IMR-90 (cell line): ENCODE measurements around the gene EGLN1. TPM values are rescaled to one million over a fixed set of nuclear protein-coding genes. Genes with fewer than 3 reads are reported as not detected.

ENCODE experiments used
- ATAC-seq: fragments of 200-7000 bp; cut with Tn5 transposase; 2 replicates; pipeline ENCODE4 v1.9.1; 2020; ENCODE audit warnings: low read depth, mild to moderate bottlenecking, moderate library complexity
- BruUV-seq: library from RNA; stranded (reverse); fragments of 400-500 nt; replicated peaks from 2 replicates; lab custom pipeline; 2021; lab: Mats Ljungman, UMichigan
- CTCF ChIA-PET: fragments of 300-600 bp; formaldehyde crosslinking; extraction: SDS; loops from one replicate; lab custom pipeline; 2021; ENCODE audit warnings: antibody characterized with exemption; lab: Yijun Ruan, JAX
- POLR2A ChIA-PET: fragments of 300-600 bp; sonication (Branson Sonifier 250); formaldehyde crosslinking; loops from one replicate; lab custom pipeline; 2022; ENCODE audit warnings: antibody characterized with exemption; ENCODE audit not compliant: unreplicated experiment; lab: Charles Lee
- DNase-seq: peaks from one replicate; pipeline ENCODE4 v3.0.0; 2013
- H2AFZ ChIP-seq: replicated peaks from 2 replicates; pipeline ENCODE3; 2013; ENCODE audit warnings: low read length, mild to moderate bottlenecking; ENCODE audit not compliant: poor library complexity
- H2AK5ac ChIP-seq: 2 replicates; pipeline ENCODE4 v1.6.1; 2013; ENCODE audit warnings: low read depth, low read length, inconsistent platforms
- H2AK9ac ChIP-seq: replicated peaks from 2 replicates; pipeline ENCODE3; 2013; ENCODE audit warnings: mild to moderate bottlenecking, low read depth, low read length, moderate library complexity; ENCODE audit not compliant: poor library complexity
- H2BK120ac ChIP-seq: 2 replicates; pipeline ENCODE4 v1.6.1; 2013; ENCODE audit warnings: low read depth, low read length, inconsistent platforms
- H2BK15ac ChIP-seq: 3 replicates; pipeline ENCODE4 v1.6.1; 2013; ENCODE audit warnings: low read depth, low read length, inconsistent platforms
- H2BK20ac ChIP-seq: 2 replicates; pipeline ENCODE4 v1.6.1; 2013; ENCODE audit warnings: low read depth, mild to moderate bottlenecking, inconsistent platforms, low read length, moderate library complexity
- H2BK5ac ChIP-seq: 2 replicates; pipeline ENCODE4 v1.6.1; 2013; ENCODE audit warnings: mild to moderate bottlenecking, low read depth, low read length, inconsistent platforms; ENCODE audit not compliant: poor library complexity, severe bottlenecking
- H3K14ac ChIP-seq: replicated peaks from 2 replicates; pipeline ENCODE4 v1.6.1; 2013; ENCODE audit warnings: low read depth, low read length, inconsistent platforms
- H3K18ac ChIP-seq: 2 replicates; pipeline ENCODE4 v1.6.1; 2013; ENCODE audit warnings: low read depth, low read length, control low read depth
- H3K23ac ChIP-seq: 2 replicates; pipeline ENCODE4 v1.6.1; 2013; ENCODE audit warnings: low read depth, low read length, inconsistent platforms
- H3K27ac ChIP-seq: 2 replicates; pipeline ENCODE4 v1.5.1; 2013; ENCODE audit warnings: mild to moderate bottlenecking, control low read depth, low read length; ENCODE audit not compliant: insufficient read depth
- H3K27me3 ChIP-seq: 2 replicates; pipeline ENCODE4 v1.6.1; 2013; ENCODE audit warnings: low read length; ENCODE audit not compliant: control insufficient read depth, insufficient read depth
- H3K36me3 ChIP-seq: 2 replicates; pipeline ENCODE4 v1.6.1; 2013; ENCODE audit warnings: low read length, mixed read lengths; ENCODE audit not compliant: control insufficient read depth, insufficient read depth
- H3K4ac ChIP-seq: 2 replicates; pipeline ENCODE4 v1.6.1; 2013; ENCODE audit warnings: low read depth, low read length, inconsistent platforms
- H3K4me1 ChIP-seq: 2 replicates; pipeline ENCODE4 v1.6.1; 2013; ENCODE audit warnings: low read length, mixed read lengths; ENCODE audit not compliant: control insufficient read depth, insufficient read depth
- H3K4me2 ChIP-seq: 2 replicates; pipeline ENCODE4 v1.6.1; 2013; ENCODE audit warnings: low read depth, mild to moderate bottlenecking, control low read depth, low read length, moderate library complexity
- H3K4me3 ChIP-seq: 2 replicates; pipeline ENCODE4 v1.5.1; 2013; ENCODE audit warnings: low read depth, mild to moderate bottlenecking, control low read depth, low read length, moderate library complexity; ENCODE audit not compliant: insufficient read depth
- H3K56ac ChIP-seq: 2 replicates; pipeline ENCODE4 v1.6.1; 2013; ENCODE audit warnings: low read length, inconsistent platforms; ENCODE audit not compliant: insufficient read depth; ENCODE audit errors: extremely low read depth
- H3K79me1 ChIP-seq, 2 experiments: 2 replicates each; pipeline ENCODE4 v1.6.1; 2013; ENCODE audit warnings: low read length in 2 of 2, inconsistent platforms in 1 of 2, low read depth in 1 of 2
- H3K9ac ChIP-seq: 2 replicates; pipeline ENCODE4 v1.6.1; 2013; ENCODE audit warnings: low read depth, low read length, control low read depth
- H3K9me1 ChIP-seq: 2 replicates; pipeline ENCODE4 v1.6.1; 2013; ENCODE audit warnings: low read length, inconsistent platforms; ENCODE audit not compliant: insufficient read depth
- H3K9me3 ChIP-seq: 2 replicates; pipeline ENCODE4 v1.6.1; 2013; ENCODE audit warnings: low read length; ENCODE audit not compliant: control insufficient read depth, insufficient read depth
- H4K20me1 ChIP-seq: 2 replicates; pipeline ENCODE4 v1.6.1; 2013; ENCODE audit warnings: low read length, inconsistent platforms; ENCODE audit not compliant: insufficient read depth
- H4K5ac ChIP-seq: 2 replicates; pipeline ENCODE4 v1.6.1; 2013; ENCODE audit warnings: mild to moderate bottlenecking, low read depth, low read length, control low read depth
- H4K8ac ChIP-seq, 2 experiments: 2 replicates each; pipeline ENCODE4 v1.6.1; 2013; ENCODE audit warnings: low read depth in 2 of 2, low read length in 2 of 2, control low read depth in 1 of 2, inconsistent platforms in 1 of 2
- H4K91ac ChIP-seq: 2 replicates; pipeline ENCODE4 v1.6.1; 2013; ENCODE audit warnings: low read depth, low read length, inconsistent platforms; ENCODE audit not compliant: insufficient read depth
- BHLHE40 ChIP-seq: fragments of 150-350 bp; IDR thresholded peaks from 2 replicates; pipeline ENCODE4 v1.6.1; 2016; ENCODE audit warnings: mild to moderate bottlenecking, low read depth, low read length
- CEBPB ChIP-seq: IDR thresholded peaks from 2 replicates; pipeline ENCODE4 v1.6.1; 2012; ENCODE audit warnings: low read depth, low read length, improper control_type of control experiment
- CHD1 ChIP-seq: IDR thresholded peaks from 2 replicates; pipeline ENCODE4 v1.6.1; 2012; ENCODE audit warnings: low read depth, low read length, improper control_type of control experiment
- CTCF ChIP-seq: conservative IDR thresholded peaks from 2 replicates; pipeline ENCODE4 v1.5.1; 2012; ENCODE audit warnings: mild to moderate bottlenecking, low read depth, low read length, improper control_type of control experiment
- ELK1 ChIP-seq: fragments of 150-350 bp; IDR thresholded peaks from 2 replicates; pipeline ENCODE4 v1.6.1; 2016; ENCODE audit warnings: low read depth, mild to moderate bottlenecking, low read length, moderate library complexity, borderline replicate concordance
- FOS ChIP-seq: fragments of 150-350 bp; IDR thresholded peaks from 2 replicates; pipeline ENCODE4 v1.6.1; 2016; ENCODE audit warnings: low read depth, low read length
- MAFK ChIP-seq: IDR thresholded peaks from 2 replicates; pipeline ENCODE4 v1.6.1; 2012; ENCODE audit warnings: low read depth, low read length, improper control_type of control experiment
- MAZ ChIP-seq: IDR thresholded peaks from 2 replicates; pipeline ENCODE4 v1.6.1; 2012; ENCODE audit warnings: low read depth, mild to moderate bottlenecking, low read length, improper control_type of control experiment, moderate library complexity, borderline replicate concordance
- MXI1 ChIP-seq: IDR thresholded peaks from 2 replicates; pipeline ENCODE4 v1.6.1; 2012; ENCODE audit warnings: low read depth, mild to moderate bottlenecking, low read length, moderate library complexity, borderline replicate concordance
- NFE2L2 ChIP-seq: fragments of 150-350 bp; IDR thresholded peaks from 2 replicates; pipeline ENCODE4 v1.6.1; 2016; ENCODE audit warnings: low read depth, mild to moderate bottlenecking, low read length
- POLR2A ChIP-seq: IDR thresholded peaks from 2 replicates; pipeline ENCODE4 v1.6.1; 2012; ENCODE audit warnings: mild to moderate bottlenecking, low read depth, low read length
- RAD21 ChIP-seq: IDR thresholded peaks from 2 replicates; pipeline ENCODE4 v1.6.1; 2012; ENCODE audit warnings: low read length, improper control_type of control experiment
- RCOR1 ChIP-seq: IDR thresholded peaks from 2 replicates; pipeline ENCODE4 v1.6.1; 2012; ENCODE audit warnings: mild to moderate bottlenecking, low read length, improper control_type of control experiment; ENCODE audit not compliant: insufficient replicate concordance
- RFX5 ChIP-seq: IDR thresholded peaks from 2 replicates; pipeline ENCODE4 v1.8.0; 2012; ENCODE audit warnings: low read depth, mild to moderate bottlenecking, low read length, moderate library complexity
- SMC3 ChIP-seq: fragments of 150-350 bp; IDR thresholded peaks from 2 replicates; pipeline ENCODE4 v1.6.1; 2016; ENCODE audit warnings: low read depth, mild to moderate bottlenecking, antibody characterized with exemption, low read length, moderate library complexity
- USF2 ChIP-seq: fragments of 150-350 bp; IDR thresholded peaks from 2 replicates; pipeline ENCODE4 v1.6.1; 2017; ENCODE audit warnings: mild to moderate bottlenecking, antibody characterized with exemption, low read length, low read depth
- WGBS, 2 experiments: methylation state at CpG; one replicate each; pipeline versions ENCODE4 v1.1.5 to v1.1.7; 2013; ENCODE audit warnings: missing lambda C conversion rate in 2 of 2; ENCODE audit not compliant: insufficient read length in 1 of 2; ENCODE audit errors: extremely low coverage in 2 of 2; 5-methylcytosine and 5-hydroxymethylcytosine counted together
- dilution Hi-C: fragments of 300-500 bp; cut with HindIII; formaldehyde crosslinking; loops from one replicate; pipeline ENCODE4 v1.14.3; 2018; ENCODE audit warnings: low sequenced_read_pairs; ENCODE audit not compliant: unreplicated experiment
- in situ Hi-C: fragments of 300-500 bp; cut with MboI; formaldehyde crosslinking; loops from 3 replicates; pipeline ENCODE4 v1.14.3; 2019; ENCODE audit warnings: low sequenced_read_pairs, inconsistent platforms, mixed read lengths
- intact Hi-C: fragments of 100-400 bp; cut with micrococcal nuclease; formaldehyde crosslinking; loops from 2 replicates; pipeline ENCODE4 v1.10.0; 2022
- polyA plus RNA-seq, 3 experiments: library from polyadenylated mRNA; depleted of rRNA; stranded (reverse); fragments of >200 nt; gene quantifications; 2 replicates each; pipeline ENCODE4 v1.2.3, GENCODE V29; 2012; ENCODE audit warnings: low replicate concordance in 1 of 3
- total RNA-seq: library from RNA; depleted of rRNA; stranded (reverse); fragments of >200 nt; gene quantifications from 2 replicates; pipeline ENCODE4 v1.2.3, GENCODE V29; 2012

The EGLN1 gene
- total and polyA plus RNA-seq, 2 of the 4 experiments (the other 2 are of a cell fraction), result 25.7 to 26.9 TPM

GRCh38 chr1:231324660-231325059 is 97.4 kb downstream of the EGLN1 start:
- CTCF ChIA-PET, result no interaction called here

More at GRCh38 chr1:231324660-231325059, 97.4 kb downstream of the EGLN1 start:
- no peak overlapping the region for H3K56ac ChIP-seq
- dilution Hi-C loops, result no loop called here
- H2BK15ac ChIP-seq, result no peak overlapping the region
- no peaks in the 10 kb centered on the region for H4K20me1 ChIP-seq
- no peak overlapping the region for H3K27ac ChIP-seq
- ATAC-seq (no peak), DNase-seq (no peak)
- H3K4me2 ChIP-seq, result no peak overlapping the region
- no peaks in the 10 kb centered on the region for H3K9me1 ChIP-seq
- no peaks in the 10 kb centered on the region for H3K4me1 ChIP-seq
- no peak overlapping the region for H3K4ac ChIP-seq
- intact Hi-C loops, result no loop called here
- no peak overlapping the region for H2BK5ac ChIP-seq
- H2AK9ac ChIP-seq, result no peak overlapping the region
- H4K91ac ChIP-seq, result no peak overlapping the region
- no peak overlapping the region for H3K14ac ChIP-seq
- POLR2A ChIA-PET, result no interaction called here
- H3K18ac ChIP-seq, result no peak overlapping the region
- no TSS peak for BruUV-seq
- no peak overlapping the region for H2BK20ac ChIP-seq
- in situ Hi-C loops, result no loop called here
- no peak overlapping the region for H3K4me3 ChIP-seq
- H3K23ac ChIP-seq, result no peak overlapping the region
- no peak overlapping the region for H4K5ac ChIP-seq
- no peaks in the 10 kb centered on the region for H3K27me3 ChIP-seq
- no peak overlapping the region for H3K9ac ChIP-seq
- no peak overlapping the region for H4K8ac ChIP-seq
- no peak overlapping the region for H2AK5ac ChIP-seq
- no peaks in the 10 kb centered on the region for H3K9me3 ChIP-seq
- H3K36me3 ChIP-seq, result no peaks in the 10 kb centered on the region
- no peak overlapping the region for H2AFZ ChIP-seq
- TF ChIP-seq SMC3 (no peak), POLR2A (no peak), CHD1 (no peak), FOS (no peak), MAFK (no peak), CEBPB (no peak), RCOR1 (no peak), RFX5 (no peak), NFE2L2 (no peak), MAZ (no peak), ELK1 (no peak), USF2 (no peak), CTCF (no peak), BHLHE40 (no peak), RAD21 (no peak), MXI1 (no peak)
- no peak overlapping the region for H2BK120ac ChIP-seq
- H3K79me1 ChIP-seq, result no peaks in the 10 kb centered on the region
- WGBS, 2 experiments, result no CpG with 5 or more reads among the region's 5 CpGs
